NCI-H1930 (cell line): Measurements from ENCODE around the gene ITGB7.
A peak's percentile ranks its signal among the peaks of the same experiment; 100 is the strongest.

ENCODE experiments used
- DNase-seq, 2 experiments: peaks; one replicate each; lab custom pipeline; 2025; lab: John Stamatoyannopoulos, UW

Gene ITGB7

GRCh38 chr12:53196486-53196885, 10.6 kb downstream of the ITGB7 start:
- no peak for DNase-seq

GRCh38 chr12:53195516-53196420, 11.3 kb downstream of the ITGB7 start:
- no peak for DNase-seq

- no peak for DNase-seq
These were observed 12.1 kb downstream of the ITGB7 start for GRCh38 chr12:53194973-53195372.

GRCh38 chr12:53193985-53194716, 12.9 kb downstream of the ITGB7 start:
- no peak for DNase-seq

- DNase-seq: no peak
These were observed 14.0 kb downstream of the ITGB7 start for GRCh38 chr12:53193040-53193439.

GRCh38 chr12:53192531-53193021, 14.5 kb downstream of the ITGB7 start:
- no peak for DNase-seq

GRCh38 chr12:53191885-53192530, 15.0 kb downstream of the ITGB7 start:
- no peak for DNase-seq

- DNase-seq: no peak
These were observed 15.8 kb downstream of the ITGB7 start for GRCh38 chr12:53191096-53191884.

GRCh38 chr12:53190108-53190729, 16.8 kb downstream of the ITGB7 start:
- peak in 1 of 2 experiments; percentile 12 for DNase-seq

- no peak for DNase-seq
These were observed 19.7 kb downstream of the ITGB7 start for GRCh38 chr12:53187145-53187899.

GRCh38 chr12:53186745-53187144, 20.3 kb downstream of the ITGB7 start:
- no peak for DNase-seq

- no peak for DNase-seq
These were observed 21.4 kb downstream of the ITGB7 start for GRCh38 chr12:53185582-53186153.

- no peak for DNase-seq
These were observed 22.2 kb downstream of the ITGB7 start for GRCh38 chr12:53184828-53185227.

- no peak for DNase-seq
These were observed 24.1 kb downstream of the ITGB7 start for GRCh38 chr12:53182903-53183302.

GRCh38 chr12:53181935-53182334, 25.1 kb downstream of the ITGB7 start:
- no peak for DNase-seq

GRCh38 chr12:53180931-53181645, 26.0 kb downstream of the ITGB7 start:
- peak; percentile 87 to 90 for DNase-seq

GRCh38 chr12:53180220-53180930, 26.7 kb downstream of the ITGB7 start, which contains the start of the genes CSAD and ZNF740:
Gene CSAD (minus strand): TSS chr12:53180925. CDS start chr12:53173470, 7,455 bp downstream.
Gene ZNF740 (plus strand): TSS chr12:53180722. CDS start chr12:53181984, 1,262 bp downstream.
- DNase-seq: peak; percentile 96 to 97

- peak in 1 of 2 experiments; percentile 26 for DNase-seq
These were observed 27.3 kb downstream of the ITGB7 start for GRCh38 chr12:53179687-53180219.
